Fibroblast of villous mesenchyme (primary cell): ENCODE results near the gene GSAP. TPM values are rescaled to one million over a fixed set of nuclear protein-coding genes. Genes with fewer than 3 reads are reported as not detected.

ENCODE experiments used
- DNase-seq: peaks from one replicate; pipeline ENCODE4 v3.0.0-alpha.2; 2010; ENCODE audit warnings: low read depth
- H3K4me3 ChIP-seq: 2 replicates; pipeline ENCODE4 v1.5.1; 2011; ENCODE audit warnings: low read depth, mild to moderate bottlenecking, low read length
- total RNA-seq: library from RNA; depleted of rRNA; stranded (reverse); fragments of >200 nt; gene quantifications from 2 replicates; pipeline ENCODE4 v1.2.3, GENCODE V29; 2012
- TF ChIP-seq, protein P1 (sequence below): IDR thresholded peaks from 2 replicates; pipeline ENCODE4 v1.5.1; 2012; ENCODE audit warnings: low read depth, mild to moderate bottlenecking, low read length; ENCODE audit not compliant: insufficient read depth

GSAP gene
- total RNA-seq, 1 donor: 13.8 TPM

GRCh38 chr7:77388055-77388641, 28.0 kb downstream of the GSAP start:
- no peak for DNase-seq
- H3K4me3 ChIP-seq: no peak overlapping the region
- TF ChIP-seq, protein P1, sequence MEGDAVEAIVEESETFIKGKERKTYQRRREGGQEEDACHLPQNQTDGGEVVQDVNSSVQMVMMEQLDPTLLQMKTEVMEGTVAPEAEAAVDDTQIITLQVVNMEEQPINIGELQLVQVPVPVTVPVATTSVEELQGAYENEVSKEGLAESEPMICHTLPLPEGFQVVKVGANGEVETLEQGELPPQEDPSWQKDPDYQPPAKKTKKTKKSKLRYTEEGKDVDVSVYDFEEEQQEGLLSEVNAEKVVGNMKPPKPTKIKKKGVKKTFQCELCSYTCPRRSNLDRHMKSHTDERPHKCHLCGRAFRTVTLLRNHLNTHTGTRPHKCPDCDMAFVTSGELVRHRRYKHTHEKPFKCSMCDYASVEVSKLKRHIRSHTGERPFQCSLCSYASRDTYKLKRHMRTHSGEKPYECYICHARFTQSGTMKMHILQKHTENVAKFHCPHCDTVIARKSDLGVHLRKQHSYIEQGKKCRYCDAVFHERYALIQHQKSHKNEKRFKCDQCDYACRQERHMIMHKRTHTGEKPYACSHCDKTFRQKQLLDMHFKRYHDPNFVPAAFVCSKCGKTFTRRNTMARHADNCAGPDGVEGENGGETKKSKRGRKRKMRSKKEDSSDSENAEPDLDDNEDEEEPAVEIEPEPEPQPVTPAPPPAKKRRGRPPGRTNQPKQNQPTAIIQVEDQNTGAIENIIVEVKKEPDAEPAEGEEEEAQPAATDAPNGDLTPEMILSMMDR: no peak

DNA sequence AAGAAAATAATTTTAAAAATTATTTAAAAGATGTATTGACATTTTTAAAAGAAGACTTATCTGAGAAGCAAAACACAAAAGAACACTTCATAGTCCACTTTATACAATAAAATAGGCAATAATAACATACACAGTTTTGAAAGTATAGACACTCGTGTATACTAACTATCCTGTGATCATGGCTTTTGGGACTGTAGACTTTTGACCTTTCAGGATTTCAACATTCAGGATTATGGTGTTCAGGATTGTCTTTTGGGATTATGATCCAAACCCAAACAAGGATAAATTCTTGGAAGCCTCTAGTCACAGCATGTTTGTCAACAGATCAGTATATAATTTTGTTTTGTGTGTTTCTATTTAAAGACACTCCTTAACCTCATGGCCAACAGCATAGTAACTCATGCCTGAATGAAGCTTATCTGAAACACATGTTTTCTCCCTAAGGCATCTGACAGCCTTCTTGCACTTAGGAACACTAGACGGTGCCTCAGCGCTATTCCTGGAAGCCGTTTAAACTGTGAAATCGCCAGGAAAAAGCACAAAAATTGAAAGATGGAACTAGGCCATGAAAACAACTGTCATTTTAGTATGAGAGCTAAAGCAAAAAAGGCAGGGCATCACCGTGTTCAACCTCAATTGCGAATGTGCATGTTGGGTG, 29.9 kb downstream of the GSAP start:
- TF ChIP-seq, protein P1: no peak
- DNase-seq: peak; percentile 53
- H3K4me3 ChIP-seq: no peak overlapping the region

DNA sequence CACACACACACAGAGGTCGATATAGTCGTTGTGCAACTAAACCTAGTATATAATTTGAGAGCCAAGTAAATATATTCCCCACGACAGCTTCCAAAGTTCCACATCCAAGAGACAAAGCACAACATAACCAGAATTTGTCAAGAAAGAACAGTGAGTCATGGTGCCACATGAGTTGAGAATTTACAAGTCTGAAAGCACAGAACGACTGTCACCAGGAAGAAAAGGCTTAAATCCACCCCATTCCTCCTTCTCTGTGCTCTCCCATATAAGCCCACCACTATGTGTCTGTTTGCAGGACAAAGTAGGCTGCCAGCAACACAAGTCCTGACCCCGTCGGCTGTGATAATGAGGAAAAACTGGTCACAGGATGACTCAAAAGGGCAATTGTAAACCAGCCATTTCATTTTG, 32.8 kb downstream of the GSAP start:
- no peak overlapping the region for H3K4me3 ChIP-seq
- TF ChIP-seq, protein P1: no peak
- DNase-seq: peak; percentile 55

DNA sequence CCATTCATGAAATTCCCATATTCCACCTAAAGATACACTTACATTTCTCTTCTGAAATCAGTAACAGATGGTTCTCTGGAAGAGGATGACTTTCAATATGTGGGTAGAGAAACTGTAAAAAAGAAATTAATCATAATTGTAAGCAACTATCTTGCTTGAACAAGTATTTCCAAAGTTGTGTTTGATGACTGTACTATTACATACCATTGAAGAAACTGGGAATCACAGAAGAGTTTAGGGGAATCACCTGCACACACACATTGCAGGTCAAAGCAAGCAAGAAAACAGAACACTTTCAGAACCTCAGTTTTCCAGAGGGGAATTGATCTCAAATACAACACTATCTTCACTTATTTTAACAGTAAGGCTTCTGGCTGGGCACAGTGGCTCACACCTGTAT, 33.6 kb downstream of the GSAP start:
- TF ChIP-seq, protein P1: no peak
- no peak for DNase-seq
- H3K4me3 ChIP-seq: no peak overlapping the region

GRCh38 chr7:77378584-77378983, 37.6 kb downstream of the GSAP start:
- TF ChIP-seq, protein P1: no peak
- DNase-seq: no peak
- no peak overlapping the region for H3K4me3 ChIP-seq

- H3K4me3 ChIP-seq: no peak overlapping the region
- TF ChIP-seq, protein P1: no peak
- no peak for DNase-seq
Observed at GRCh38 chr7:77370606-77371005, 45.5 kb downstream of the GSAP start.
